Astrocyte (in vitro differentiated cells and primary cell): ENCODE measurements around the gene C1QTNF1. TPM values are rescaled to one million over a fixed set of nuclear protein-coding genes. Genes with fewer than 3 reads are reported as not detected.

Experiments
- DNase-seq: peaks from one replicate; pipeline ENCODE4 v3.0.0-alpha.2; 2010; ENCODE audit warnings: low read depth
- FAIRE-seq: peaks from 2 replicates; lab custom pipeline; 2011; peaks lifted over from hg19 to GRCh38; lab: Jason Lieb, UNC
- H2AFZ ChIP-seq: 2 replicates; pipeline ENCODE4 v1.6.0; 2012; ENCODE audit warnings: low read depth, low read length, inconsistent platforms
- H3K27ac ChIP-seq: 2 replicates; pipeline ENCODE4 v1.5.1; 2011; ENCODE audit warnings: low read depth, low read length, inconsistent platforms
- H3K27me3 ChIP-seq: 2 replicates; pipeline ENCODE4 v1.6.0; 2011; ENCODE audit warnings: low read length, inconsistent platforms; ENCODE audit not compliant: insufficient read depth
- H3K36me3 ChIP-seq: 2 replicates; pipeline ENCODE4 v1.5.1; 2011; ENCODE audit warnings: low read length, inconsistent platforms; ENCODE audit not compliant: insufficient read depth
- H3K4me1 ChIP-seq: 2 replicates; pipeline ENCODE4 v1.5.1; 2011; ENCODE audit warnings: low read length, inconsistent platforms; ENCODE audit not compliant: insufficient read depth
- H3K4me2 ChIP-seq: 2 replicates; pipeline ENCODE4 v1.6.0; 2012; ENCODE audit warnings: low read length, inconsistent platforms
- H3K4me3 ChIP-seq: 2 replicates; pipeline ENCODE4 v1.5.1; 2011; ENCODE audit warnings: low read depth, mild to moderate bottlenecking, low read length, inconsistent platforms; ENCODE audit not compliant: insufficient read depth
- H3K79me2 ChIP-seq: 2 replicates; pipeline ENCODE4 v1.6.0; 2012; ENCODE audit warnings: mild to moderate bottlenecking, low read length, inconsistent platforms; ENCODE audit not compliant: insufficient read depth
- H3K9ac ChIP-seq: 2 replicates; pipeline ENCODE4 v1.6.0; 2012; ENCODE audit warnings: mild to moderate bottlenecking, low read length, inconsistent platforms
- H3K9me3 ChIP-seq: 2 replicates; pipeline ENCODE4 v1.5.1; 2012; ENCODE audit warnings: low read depth, mild to moderate bottlenecking, low read length, inconsistent platforms; ENCODE audit not compliant: insufficient read depth
- H4K20me1 ChIP-seq: 2 replicates; pipeline ENCODE4 v1.6.0; 2012; ENCODE audit warnings: low read length, inconsistent platforms; ENCODE audit not compliant: insufficient read depth
- H3K27ac Mint-ChIP-seq: one replicate; pipeline ENCODE4 v1.8.0; 2021; ENCODE audit warnings: mild to moderate bottlenecking, mixed read lengths; ENCODE audit not compliant: unreplicated experiment
- H3K27me3 Mint-ChIP-seq: one replicate; pipeline ENCODE4 v1.8.0; 2021; ENCODE audit warnings: low read depth, mixed read lengths; ENCODE audit not compliant: unreplicated experiment
- H3K36me3 Mint-ChIP-seq: one replicate; pipeline ENCODE4 v1.8.0; 2021; ENCODE audit warnings: low read depth, mixed read lengths; ENCODE audit not compliant: unreplicated experiment
- H3K4me1 Mint-ChIP-seq: one replicate; pipeline ENCODE4 v1.8.0; 2021; ENCODE audit warnings: low read depth, mixed read lengths; ENCODE audit not compliant: unreplicated experiment
- H3K4me3 Mint-ChIP-seq: one replicate; pipeline ENCODE4 v1.8.0; 2021; ENCODE audit warnings: mild to moderate bottlenecking, moderate library complexity, mixed read lengths; ENCODE audit not compliant: unreplicated experiment
- H3K9me3 Mint-ChIP-seq: one replicate; pipeline ENCODE4 v1.8.0; 2021; ENCODE audit warnings: mild to moderate bottlenecking, mixed read lengths; ENCODE audit not compliant: unreplicated experiment
- EZH2 ChIP-seq: IDR thresholded peaks from 2 replicates; pipeline ENCODE4 v1.6.1; 2012; ENCODE audit warnings: mild to moderate bottlenecking, low read length, inconsistent platforms; ENCODE audit not compliant: insufficient read depth
- total RNA-seq: library from RNA; stranded (reverse); gene quantifications from 2 replicates; pipeline ENCODE4 v1.2.1, GENCODE V29; 2021
- TF ChIP-seq, protein P1 (sequence below): IDR thresholded peaks from 2 replicates; pipeline ENCODE4 v1.5.1; 2011; ENCODE audit warnings: low read depth, mild to moderate bottlenecking, inconsistent platforms, low read length, moderate library complexity; ENCODE audit not compliant: insufficient read depth

C1QTNF1 gene
- total RNA-seq, 1 donor from 2014 or later, result 2.2 TPM

GRCh38 chr17:78985395-78985794 is 38.6 kb upstream of the C1QTNF1 start:
- no peak overlapping the region for H3K4me3 Mint-ChIP-seq
- no peak for FAIRE-seq

DNA sequence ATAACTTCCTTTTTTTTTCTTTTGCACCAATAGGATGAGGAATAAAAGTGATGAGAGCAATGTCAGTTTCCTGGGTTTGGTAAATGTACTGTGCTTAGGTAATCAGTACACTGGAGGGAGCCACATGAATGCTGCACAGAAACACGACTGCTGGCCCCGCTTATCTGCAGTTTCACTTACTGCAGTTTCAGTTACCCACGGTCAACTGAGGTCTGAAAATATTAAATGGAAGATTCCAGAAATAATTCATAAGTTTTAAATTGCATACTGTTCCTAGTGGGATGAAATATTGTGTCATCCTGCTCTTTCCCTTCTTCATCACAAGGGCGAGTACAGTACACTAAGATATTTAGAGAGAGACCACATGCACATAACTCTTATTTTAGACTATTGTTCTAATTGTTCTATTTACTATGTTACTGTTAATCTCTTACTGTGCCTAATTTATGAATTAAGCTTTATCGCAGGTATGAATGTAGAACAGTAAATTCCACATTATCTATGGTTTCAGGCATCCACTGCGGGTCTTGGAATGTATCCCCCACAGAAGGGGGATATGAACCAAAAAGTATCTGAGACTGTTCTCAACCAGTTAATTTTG is 37.8 kb upstream of the C1QTNF1 start:
- Histone ChIP-seq H3K4me3 (peak overlapping the region; percentile 53), H3K9ac (peak overlapping the region; percentile 12), H2AFZ (no peak overlapping the region), H3K27ac (no peak overlapping the region), H3K4me2 (peak overlapping the region; percentile 83), H3K36me3 (no peaks in the 10 kb centered on the region), H4K20me1 (peaks cover under 1% of the 10 kb centered on the region), H3K9me3 (no peaks in the 10 kb centered on the region), H3K79me2 (no peaks in the 10 kb centered on the region), H3K4me1 (peaks cover 13% of the 10 kb centered on the region), H3K27me3 (no peaks in the 10 kb centered on the region)
- no peak for FAIRE-seq
- peak; percentile 12 for DNase-seq
- Mint-ChIP-seq H3K4me3 (peak overlapping the region; percentile 62), H3K4me1 (peaks cover 8% of the 10 kb centered on the region), H3K27me3 (no peaks in the 10 kb centered on the region), H3K36me3 (peaks cover 7% of the 10 kb centered on the region), H3K27ac (peak overlapping the region; percentile 81), H3K9me3 (no peaks in the 10 kb centered on the region)
- TF ChIP-seq EZH2, result no peak
- TF ChIP-seq, protein P1, sequence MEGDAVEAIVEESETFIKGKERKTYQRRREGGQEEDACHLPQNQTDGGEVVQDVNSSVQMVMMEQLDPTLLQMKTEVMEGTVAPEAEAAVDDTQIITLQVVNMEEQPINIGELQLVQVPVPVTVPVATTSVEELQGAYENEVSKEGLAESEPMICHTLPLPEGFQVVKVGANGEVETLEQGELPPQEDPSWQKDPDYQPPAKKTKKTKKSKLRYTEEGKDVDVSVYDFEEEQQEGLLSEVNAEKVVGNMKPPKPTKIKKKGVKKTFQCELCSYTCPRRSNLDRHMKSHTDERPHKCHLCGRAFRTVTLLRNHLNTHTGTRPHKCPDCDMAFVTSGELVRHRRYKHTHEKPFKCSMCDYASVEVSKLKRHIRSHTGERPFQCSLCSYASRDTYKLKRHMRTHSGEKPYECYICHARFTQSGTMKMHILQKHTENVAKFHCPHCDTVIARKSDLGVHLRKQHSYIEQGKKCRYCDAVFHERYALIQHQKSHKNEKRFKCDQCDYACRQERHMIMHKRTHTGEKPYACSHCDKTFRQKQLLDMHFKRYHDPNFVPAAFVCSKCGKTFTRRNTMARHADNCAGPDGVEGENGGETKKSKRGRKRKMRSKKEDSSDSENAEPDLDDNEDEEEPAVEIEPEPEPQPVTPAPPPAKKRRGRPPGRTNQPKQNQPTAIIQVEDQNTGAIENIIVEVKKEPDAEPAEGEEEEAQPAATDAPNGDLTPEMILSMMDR, result no peak

More at GRCh38 chr17:78985395-78985794, 38.6 kb upstream of the C1QTNF1 start:
- Histone ChIP-seq H3K4me3 (no peak overlapping the region), H3K36me3 (no peaks in the 10 kb centered on the region), H3K9ac (no peak overlapping the region), H3K4me1 (peaks cover 13% of the 10 kb centered on the region), H3K9me3 (no peaks in the 10 kb centered on the region), H3K27ac (no peak overlapping the region), H3K79me2 (no peaks in the 10 kb centered on the region), H3K4me2 (no peak overlapping the region), H3K27me3 (no peaks in the 10 kb centered on the region), H4K20me1 (no peaks in the 10 kb centered on the region), H2AFZ (no peak overlapping the region)
- TF ChIP-seq EZH2, result no peak
- TF ChIP-seq, protein P1, result no peak
- no peaks in the 10 kb centered on the region for H3K9me3 Mint-ChIP-seq
- H3K27me3 Mint-ChIP-seq, result no peaks in the 10 kb centered on the region
- DNase-seq, result no peak
- peaks cover 8% of the 10 kb centered on the region for H3K4me1 Mint-ChIP-seq
- H3K27ac Mint-ChIP-seq, result no peak overlapping the region
- peaks cover 1% of the 10 kb centered on the region for H3K36me3 Mint-ChIP-seq

GRCh38 chr17:78986649-78987328 is 37.2 kb upstream of the C1QTNF1 start:
- H3K27ac Mint-ChIP-seq, result peak overlapping the region; percentile 81
- Histone ChIP-seq H3K27ac (peak overlapping the region; percentile 27), H2AFZ (peak overlapping the region; percentile 4), H3K4me3 (peak overlapping the region; percentile 53), H3K4me1 (peaks cover 13% of the 10 kb centered on the region), H4K20me1 (peaks cover 7% of the 10 kb centered on the region), H3K9me3 (no peaks in the 10 kb centered on the region), H3K79me2 (no peaks in the 10 kb centered on the region), H3K36me3 (peaks cover 2% of the 10 kb centered on the region), H3K27me3 (no peaks in the 10 kb centered on the region), H3K4me2 (peak overlapping the region; percentile 83), H3K9ac (peak overlapping the region; percentile 12)
- H3K36me3 Mint-ChIP-seq, result peaks cover 11% of the 10 kb centered on the region
- peak; percentile 67 for DNase-seq
- H3K4me1 Mint-ChIP-seq, result peaks cover 8% of the 10 kb centered on the region
- peak overlapping the region; percentile 62 for H3K4me3 Mint-ChIP-seq
- TF ChIP-seq, protein P1, result no peak
- TF ChIP-seq EZH2, result no peak
- no peaks in the 10 kb centered on the region for H3K9me3 Mint-ChIP-seq
- no peaks in the 10 kb centered on the region for H3K27me3 Mint-ChIP-seq
- FAIRE-seq, result no peak
